GM20000 (cell line): ENCODE data around the gene KCP.

Experiments
- DNase-seq: peaks from one replicate; pipeline ENCODE4 v3.0.0; 2012; ENCODE audit warnings: low spot score
- TF ChIP-seq, protein P1 (sequence below): IDR thresholded peaks from 2 replicates; pipeline ENCODE4 v1.5.1; 2012; ENCODE audit warnings: mild to moderate bottlenecking, control low read depth; ENCODE audit errors: extremely low read depth, missing control alignments

The KCP gene

GRCh38 chr7:128894101-128894440 lies 16.4 kb downstream of the KCP start:
- no peak for DNase-seq
- TF ChIP-seq, protein P1, sequence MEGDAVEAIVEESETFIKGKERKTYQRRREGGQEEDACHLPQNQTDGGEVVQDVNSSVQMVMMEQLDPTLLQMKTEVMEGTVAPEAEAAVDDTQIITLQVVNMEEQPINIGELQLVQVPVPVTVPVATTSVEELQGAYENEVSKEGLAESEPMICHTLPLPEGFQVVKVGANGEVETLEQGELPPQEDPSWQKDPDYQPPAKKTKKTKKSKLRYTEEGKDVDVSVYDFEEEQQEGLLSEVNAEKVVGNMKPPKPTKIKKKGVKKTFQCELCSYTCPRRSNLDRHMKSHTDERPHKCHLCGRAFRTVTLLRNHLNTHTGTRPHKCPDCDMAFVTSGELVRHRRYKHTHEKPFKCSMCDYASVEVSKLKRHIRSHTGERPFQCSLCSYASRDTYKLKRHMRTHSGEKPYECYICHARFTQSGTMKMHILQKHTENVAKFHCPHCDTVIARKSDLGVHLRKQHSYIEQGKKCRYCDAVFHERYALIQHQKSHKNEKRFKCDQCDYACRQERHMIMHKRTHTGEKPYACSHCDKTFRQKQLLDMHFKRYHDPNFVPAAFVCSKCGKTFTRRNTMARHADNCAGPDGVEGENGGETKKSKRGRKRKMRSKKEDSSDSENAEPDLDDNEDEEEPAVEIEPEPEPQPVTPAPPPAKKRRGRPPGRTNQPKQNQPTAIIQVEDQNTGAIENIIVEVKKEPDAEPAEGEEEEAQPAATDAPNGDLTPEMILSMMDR = no peak

GRCh38 chr7:128893251-128894100 lies 17.0 kb downstream of the KCP start:
- DNase-seq = no peak

DNA sequence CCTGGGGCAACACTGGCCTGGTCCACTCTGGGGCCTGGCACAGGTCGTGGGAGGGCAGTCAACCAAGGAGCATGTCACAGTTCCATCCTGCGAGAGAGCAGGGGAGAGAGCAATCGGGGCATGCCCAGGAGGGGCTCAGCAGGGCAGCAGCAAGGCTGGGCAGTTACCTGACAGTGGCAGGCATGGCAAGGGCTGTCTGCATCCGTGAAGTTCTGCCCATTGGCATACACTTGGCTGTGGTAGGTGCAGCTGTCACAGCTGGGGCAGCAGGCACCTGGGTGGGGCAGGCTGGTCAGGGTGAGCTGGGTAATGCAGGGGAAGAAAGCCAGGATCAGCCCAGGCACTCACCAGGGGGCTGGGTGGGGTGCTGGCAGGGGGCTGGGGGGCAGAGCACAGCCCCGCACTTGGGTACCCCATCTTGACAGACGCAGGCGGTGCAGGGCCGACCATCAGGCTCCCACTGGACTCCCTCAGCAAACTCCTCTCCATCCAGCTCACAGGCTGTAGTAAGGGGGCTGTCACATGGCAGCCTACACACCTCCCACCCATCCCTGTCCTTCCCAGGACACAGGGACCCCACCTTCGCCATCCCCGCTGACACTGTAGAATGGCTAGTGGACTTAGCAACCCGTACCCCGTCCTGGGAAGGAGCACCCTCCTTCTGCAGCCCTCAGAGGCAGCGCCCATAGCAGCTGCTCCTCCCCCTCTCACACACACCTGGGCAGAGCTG lies 17.8 kb downstream of the KCP start:
- TF ChIP-seq, protein P1 = no peak
- no peak for DNase-seq

More at GRCh38 chr7:128893251-128894100, 17.0 kb downstream of the KCP start:
- TF ChIP-seq, protein P1 = no peak

DNA sequence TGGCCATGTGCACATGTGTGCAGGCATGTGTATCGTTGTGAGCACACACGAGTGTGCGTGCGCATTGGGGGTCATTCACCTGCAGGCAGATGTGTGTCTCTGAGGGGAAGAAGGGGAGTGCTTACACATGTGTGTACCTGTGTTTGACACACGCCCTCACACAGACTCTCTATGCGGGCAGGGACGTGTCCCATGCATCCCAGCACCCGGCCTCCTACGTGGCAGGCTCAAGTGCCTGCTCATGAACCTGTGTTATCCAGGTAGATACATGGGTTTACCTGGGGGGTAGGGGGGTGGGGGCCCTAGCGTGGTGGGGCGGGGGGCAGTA lies 18.6 kb downstream of the KCP start:
- no peak for DNase-seq
- TF ChIP-seq, protein P1 = no peak

GRCh38 chr7:128891110-128891941 lies 19.2 kb downstream of the KCP start:
- DNase-seq = no peak
- TF ChIP-seq, protein P1 = no peak

DNA sequence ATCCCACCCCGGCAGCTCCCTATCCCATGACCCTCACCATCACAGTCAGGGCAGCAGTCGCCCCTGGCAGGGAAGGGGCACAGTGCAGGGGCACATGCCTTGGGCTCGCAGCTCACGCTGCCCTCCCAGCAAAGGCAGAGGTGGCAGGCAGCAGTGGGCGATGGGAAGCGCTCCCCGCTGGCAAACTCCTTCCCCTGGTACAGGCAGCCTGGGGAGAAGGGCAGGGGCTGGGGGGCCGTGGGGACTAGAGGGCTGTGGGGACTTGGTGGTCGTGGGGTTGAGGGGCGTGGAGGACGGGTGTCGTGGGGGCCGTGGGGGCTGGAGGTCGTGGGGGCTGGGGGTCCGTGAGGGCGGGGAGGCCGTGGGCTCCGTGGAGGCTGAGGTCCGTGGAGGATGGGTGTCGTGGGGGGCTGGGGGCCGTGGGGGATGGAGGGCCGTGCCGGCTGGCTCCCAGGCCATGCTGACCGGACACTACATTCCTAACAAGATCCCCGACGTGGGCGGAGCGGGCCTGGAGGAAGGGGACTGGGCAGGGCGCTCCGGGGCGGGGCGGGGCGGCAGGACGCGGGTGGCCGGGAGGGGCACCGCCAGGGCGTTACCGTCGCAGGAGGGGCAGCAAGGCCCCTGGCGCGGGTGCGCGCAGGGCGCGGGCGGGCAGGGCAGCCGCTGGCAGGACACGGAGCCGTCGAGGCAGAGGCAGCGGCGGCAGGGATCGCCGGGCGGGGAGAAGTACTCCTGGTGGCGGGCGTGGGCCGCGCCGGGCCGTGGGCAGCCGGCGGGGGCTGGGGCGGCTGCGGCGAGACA lies 20.0 kb downstream of the KCP start:
- no peak for DNase-seq

More for the DNA sequence above, 20.0 kb downstream of the KCP start:
- TF ChIP-seq, protein P1 = no peak
